ENCODE data around the gene KRTAP9-4. TPM values are rescaled to one million over a fixed set of nuclear protein-coding genes. Genes with fewer than 3 reads are reported as not detected.
"Not testable (repeated sequence)": the region's sequence is repeated elsewhere in the genome, so short reads cannot be mapped to it uniquely, and the experiment has no call there.

KRTAP9-4 gene
- total and polyA plus RNA-seq, 2 of the 8 experiments (the other 6 are each of a cell fraction or from before 2014, with no cell fraction given), result not detected

- TF ChIP-seq JUND (IDR thresholded peaks at IDR 0.05; ENCODE audit: low read length) (no peak), SIN3A (conservative IDR thresholded peaks at IDR 0.05 in 1 of 2, IDR thresholded peaks at IDR 0.05 in 1 of 2; ENCODE audit: low read depth in 1 of 2, low read length in 2 of 2) (no peak), CHD2 (IDR thresholded peaks at IDR 0.05; ENCODE audit: low read length) (no peak)
These were observed 5.4 kb downstream of the KRTAP9-4 start (continued) for GRCh38 chr17:41254861-41255260.

GRCh38 chr17:41255381-41256290 is 6.1 kb downstream of the KRTAP9-4 start, which contains the start of gene KRTAP9-9:
TSS of gene KRTAP9-9 (plus strand) at chr17:41255384.
- H2AFZ ChIP-seq (ENCODE audit: low read length); H3K4ac ChIP-seq (replicated peaks; ENCODE audit: insufficient read length, low read depth, low read length); DNase-seq (ENCODE audit: low read depth in 1 of 2, low spot score in 2 of 2); H3K27ac ChIP-seq (ENCODE audit: low read depth, low read length); H3K79me1 ChIP-seq (ENCODE audit: low read depth, low read length); H2BK120ac ChIP-seq (replicated peaks; ENCODE audit: low read depth, low read length); H4K5ac ChIP-seq (ENCODE audit: insufficient read length, low read depth, low read length); H3K14ac ChIP-seq (ENCODE audit: insufficient read length); H4K91ac ChIP-seq (replicated peaks; ENCODE audit: insufficient read length, low read length); H2BK12ac ChIP-seq (ENCODE audit: low read depth, low read length); H3K36me3 ChIP-seq (ENCODE audit: control insufficient read depth in 2 of 4, insufficient read depth in 4 of 4, low read length in 3 of 4); FAIRE-seq; H3K4me2 ChIP-seq (ENCODE audit: insufficient read depth in 1 of 2, low read depth in 2 of 2, low read length in 2 of 2); H3K4me3 ChIP-seq (ENCODE audit: extremely low read depth in 1 of 4, insufficient read depth in 2 of 4, low read depth in 3 of 4, low read length in 4 of 4); H3K18ac ChIP-seq (ENCODE audit: extremely low read depth, low read length); H4K20me1 ChIP-seq (replicated peaks in 1 of 2; ENCODE audit: control insufficient read depth in 1 of 2, insufficient read depth in 2 of 2, low read length in 2 of 2); H3K23me2 ChIP-seq (ENCODE audit: low read depth, low read length); H2BK20ac ChIP-seq (ENCODE audit: low read length); H3K27me3 ChIP-seq (replicated peaks in 1 of 4; ENCODE audit: control insufficient read depth in 3 of 4, extremely low read depth in 1 of 4, insufficient read depth in 3 of 4, low read length in 3 of 4); H3K4me1 ChIP-seq (replicated peaks in 1 of 4; ENCODE audit: control insufficient read depth in 3 of 4, insufficient read depth in 4 of 4, low read length in 3 of 4); H2BK5ac ChIP-seq (ENCODE audit: low read depth, low read length); H2AK5ac ChIP-seq (ENCODE audit: low read depth, low read length); H3K23ac ChIP-seq (ENCODE audit: insufficient read length); H3K56ac ChIP-seq (replicated peaks; ENCODE audit: insufficient read length, low read depth, low read length); H4K8ac ChIP-seq (ENCODE audit: extremely low read depth, insufficient read depth, low read length); H3K9ac ChIP-seq (replicated peaks in 1 of 4; ENCODE audit: extremely low read depth in 1 of 4, low read depth in 3 of 4, low read length in 3 of 4); H2BK15ac ChIP-seq (ENCODE audit: low read length); H3K9me3 ChIP-seq (ENCODE audit: insufficient read depth in 2 of 2, low read depth in 1 of 2, low read length in 1 of 2); POLR2A ChIA-PET (ENCODE audit: partially characterized antibody); H3K79me2 ChIP-seq (ENCODE audit: control insufficient read depth in 1 of 2, insufficient read depth in 2 of 2, low read length in 2 of 2): not testable (repeated sequence)
- 81% methylated on average over 5 of the region's 5 CpGs; no CpG with 5 or more reads in 1 of the 2 experiments for WGBS, 2 experiments (ENCODE audit: extremely low coverage in 1 of 2, insufficient coverage in 1 of 2, insufficient read length in 1 of 2, insufficient replicate concordance in 2 of 2, low coverage in 1 of 2, low lambda C conversion rate in 2 of 2, missing lambda C conversion rate in 1 of 2)
- CTCF ChIA-PET (ENCODE audit: partially characterized antibody), result interaction anchor here (1.0 kb wide), 1 partner anchor 19 kb away, joined by 3 read pairs; no protein-coding TSS in a partner anchor
